Measurements from ENCODE around the gene MCM8.
A peak's percentile ranks its signal among the peaks of the same experiment; 100 is the strongest.

The MCM8 gene

GRCh38 chr20:5949943-5950270, 545 bp upstream of the MCM8 start:
- DNase-seq, result peak; percentile 62

DNA sequence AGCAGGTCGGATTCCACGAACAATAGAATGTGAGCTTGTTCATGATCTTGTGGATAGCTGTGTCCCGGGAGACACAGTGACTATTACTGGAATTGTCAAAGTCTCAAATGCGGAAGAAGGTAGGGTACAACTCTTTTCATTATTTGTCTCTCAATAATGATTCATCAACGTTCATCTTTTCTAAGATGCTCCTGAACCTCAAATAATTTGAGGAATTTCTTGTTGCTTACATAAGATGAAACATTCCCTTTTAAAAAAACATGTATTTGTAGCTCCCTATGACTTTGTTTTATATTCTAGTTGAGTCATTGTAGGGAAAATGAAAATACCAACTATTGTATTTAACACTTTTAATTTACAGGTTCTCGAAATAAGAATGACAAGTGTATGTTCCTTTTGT, 17.0 kb downstream of the MCM8 start:
- DNase-seq, result no peak

GRCh38 chr20:5968462-5968861, 18.0 kb downstream of the MCM8 start:
- DNase-seq, result no peak

- DNase-seq, result no peak
Measured at GRCh38 chr20:5969348-5969935, 19.0 kb downstream of the MCM8 start.

DNA sequence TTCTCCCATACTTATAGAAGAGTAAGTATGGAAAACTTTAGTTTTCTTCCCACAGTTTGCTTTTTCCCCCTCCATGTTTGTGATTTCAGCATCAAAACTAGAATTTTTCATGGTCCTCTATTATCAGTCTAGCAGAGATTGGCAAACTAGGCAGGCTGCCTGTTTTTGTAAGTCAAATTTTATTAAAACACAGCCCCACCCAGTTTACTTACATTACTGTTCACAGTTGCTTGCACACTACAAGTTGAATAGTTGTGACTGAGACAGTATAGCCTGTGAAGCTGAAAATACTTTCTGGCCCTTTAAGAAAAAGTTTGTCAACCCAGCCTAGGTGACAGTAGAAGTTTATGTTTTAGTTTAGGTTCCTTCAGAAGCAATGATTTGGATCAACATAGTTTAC, 19.5 kb downstream of the MCM8 start:
- DNase-seq, result no peak

- no peak for DNase-seq
Measured at GRCh38 chr20:5970381-5970780, 19.9 kb downstream of the MCM8 start.

DNA sequence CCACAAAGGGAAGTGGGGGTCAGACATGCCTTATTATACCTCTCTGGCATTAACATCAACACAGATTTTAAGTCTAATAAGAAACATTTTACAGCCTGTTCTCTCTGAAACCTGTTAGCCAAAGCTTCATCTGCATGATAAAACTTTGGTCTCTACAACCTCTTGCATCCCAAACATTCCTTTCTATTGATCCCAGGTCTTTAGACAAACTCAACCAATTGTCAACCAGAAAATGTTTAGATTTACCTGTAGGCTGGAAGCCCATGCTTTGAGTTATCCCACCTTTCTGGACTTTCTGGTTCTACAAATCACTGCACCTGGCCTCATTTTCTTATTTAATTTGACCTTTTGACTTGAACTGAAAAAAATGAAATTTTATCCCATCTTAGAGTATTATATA, 20.8 kb downstream of the MCM8 start:
- no peak for DNase-seq

- DNase-seq, result no peak
Measured at GRCh38 chr20:5973172-5973571, 22.7 kb downstream of the MCM8 start.

- no peak for DNase-seq
Measured at GRCh38 chr20:5973971-5974370, 23.5 kb downstream of the MCM8 start.

DNA sequence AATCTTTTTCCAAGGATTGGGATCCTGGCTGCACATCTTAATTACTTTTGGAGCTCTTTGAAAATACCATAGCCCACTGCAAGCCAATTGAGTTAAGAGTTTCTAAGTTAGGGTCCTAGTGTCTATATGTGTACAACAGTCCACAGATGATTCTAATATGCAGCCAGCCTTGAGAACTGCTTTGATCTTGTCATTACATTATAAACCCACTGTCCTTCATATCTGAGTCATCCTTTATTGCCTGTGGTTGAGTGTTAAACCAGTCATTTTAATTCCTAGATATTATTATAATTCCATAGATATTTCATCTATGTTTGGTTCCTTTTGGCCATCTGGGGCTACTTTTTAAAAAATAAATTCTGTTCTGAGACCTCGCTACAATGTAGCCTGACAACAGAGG, 24.1 kb downstream of the MCM8 start:
- no peak for DNase-seq

GRCh38 chr20:5975778-5976177, 25.3 kb downstream of the MCM8 start:
- DNase-seq, result no peak

DNA sequence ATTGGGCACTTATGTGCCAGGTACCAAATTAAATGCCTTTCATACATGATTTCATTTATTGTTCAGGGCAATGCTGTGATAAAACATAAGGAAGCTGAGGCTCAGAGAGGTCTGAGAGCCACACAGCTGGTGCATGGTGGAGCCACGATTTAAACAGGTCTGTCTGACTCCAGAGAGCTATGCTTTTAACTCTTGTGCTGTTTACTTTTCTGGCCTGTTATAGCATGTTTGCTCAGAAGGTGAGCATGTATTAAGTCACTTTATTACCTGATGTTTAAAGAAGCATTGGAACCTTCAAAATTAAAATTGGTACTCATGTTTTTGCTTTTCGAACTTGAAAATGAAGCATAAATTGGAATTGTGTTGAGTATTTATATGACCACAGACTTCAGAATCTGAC, 26.8 kb downstream of the MCM8 start:
- DNase-seq, result no peak

- no peak for DNase-seq
Measured at GRCh38 chr20:5977975-5978374, 27.5 kb downstream of the MCM8 start.

DNA sequence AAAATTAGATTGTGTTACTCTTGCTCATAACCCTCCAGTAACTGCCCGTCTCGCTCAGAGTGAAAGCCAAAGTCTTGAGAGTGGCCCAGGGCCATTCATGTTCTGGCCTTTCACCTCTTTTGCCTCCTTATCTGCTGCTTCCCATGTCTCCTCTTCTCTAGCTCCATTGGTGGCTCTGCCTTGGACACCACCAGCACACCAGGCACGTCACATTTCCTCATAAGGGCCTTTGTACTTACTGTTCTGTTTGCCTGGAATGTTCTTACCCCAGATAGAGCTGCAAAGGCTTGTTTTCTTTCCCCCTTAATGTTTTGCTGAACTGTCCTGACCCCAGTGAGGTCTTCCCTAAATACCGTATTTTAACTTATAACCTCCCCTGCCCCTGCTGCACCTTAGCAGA, 29.3 kb downstream of the MCM8 start:
- DNase-seq, result no peak

GRCh38 chr20:5980720-5981538, 30.5 kb downstream of the MCM8 start:
- no peak for DNase-seq

DNA sequence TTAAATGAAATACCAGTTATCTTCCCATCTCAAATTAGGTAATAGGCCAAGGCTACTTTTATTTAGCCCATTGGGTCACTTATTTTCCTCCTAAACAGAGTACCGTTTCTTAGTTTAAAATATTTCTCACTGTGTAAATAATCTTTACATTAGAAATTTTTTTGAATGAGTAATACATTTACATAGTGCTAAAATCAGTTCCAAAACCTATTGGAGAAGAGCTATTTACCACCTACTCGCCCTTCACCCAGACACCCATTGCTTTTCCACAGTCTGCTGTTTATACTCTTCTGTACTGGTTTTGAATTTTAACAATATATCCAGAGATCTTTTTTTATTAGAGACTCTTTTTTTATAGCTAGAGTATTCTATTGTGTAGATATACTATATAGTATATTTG, 36.9 kb downstream of the MCM8 start:
- DNase-seq, result no peak

- no peak for DNase-seq
Measured at GRCh38 chr20:5989539-5989938, 39.1 kb downstream of the MCM8 start.

DNA sequence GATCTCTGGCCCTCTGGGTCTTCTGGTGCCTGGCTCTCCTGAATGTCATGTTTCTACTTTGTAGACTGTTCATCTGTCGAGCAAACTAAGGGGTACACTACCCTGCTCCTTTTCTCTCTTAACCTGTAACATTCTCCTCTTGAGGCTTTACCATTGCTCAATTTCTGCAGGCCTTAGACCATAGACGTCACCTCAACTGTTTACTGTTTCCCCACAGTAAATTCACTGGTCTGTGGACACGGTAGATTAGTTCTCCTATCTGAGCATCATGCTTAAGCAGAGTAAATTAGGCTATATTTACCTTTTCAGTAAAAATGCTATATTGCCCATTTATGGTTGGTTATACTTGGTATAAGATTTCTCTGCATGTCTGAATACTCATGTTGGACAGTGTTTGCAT, 40.5 kb downstream of the MCM8 start:
- no peak for DNase-seq

DNA sequence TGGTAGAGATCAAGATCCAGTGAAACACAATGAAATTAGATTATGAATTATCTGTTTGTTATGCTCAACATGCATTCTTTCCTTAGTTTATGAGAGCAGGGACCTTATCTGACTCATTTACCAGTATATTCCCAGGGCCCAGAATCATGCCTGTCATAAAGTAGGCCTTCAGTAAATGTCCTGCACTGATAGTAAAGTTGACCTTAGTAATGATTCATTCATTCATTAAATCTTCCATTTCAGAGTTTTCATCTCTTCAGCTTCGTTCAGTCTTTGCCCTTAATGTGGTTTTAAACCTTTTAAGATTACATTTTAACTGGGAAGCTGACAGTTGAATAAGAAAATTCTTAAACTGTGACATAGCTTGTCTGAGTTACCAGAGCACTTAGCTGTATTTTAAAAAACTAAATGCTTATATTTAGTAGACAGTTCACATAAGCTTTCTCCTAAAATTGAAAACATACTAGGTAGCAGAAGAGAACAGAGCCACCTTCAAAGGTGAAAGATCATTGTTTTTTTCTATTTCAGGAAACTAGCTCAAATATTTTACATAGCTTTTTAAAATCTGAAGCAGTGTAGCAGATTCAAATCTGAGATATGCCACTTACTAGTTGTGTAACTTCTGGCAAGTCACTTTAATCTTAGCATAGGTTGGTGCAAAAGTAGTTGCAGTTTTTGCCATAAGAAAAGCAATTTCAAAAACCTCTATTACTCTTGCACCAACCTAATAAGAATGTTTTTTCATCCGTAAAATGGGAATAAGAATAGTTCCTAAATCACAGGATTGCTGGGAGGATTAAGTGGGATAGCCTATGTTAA, 41.4 kb downstream of the MCM8 start:
- DNase-seq, result no peak

GRCh38 chr20:5996765-5997164, 46.3 kb downstream of the MCM8 start:
- no peak for DNase-seq

DNA sequence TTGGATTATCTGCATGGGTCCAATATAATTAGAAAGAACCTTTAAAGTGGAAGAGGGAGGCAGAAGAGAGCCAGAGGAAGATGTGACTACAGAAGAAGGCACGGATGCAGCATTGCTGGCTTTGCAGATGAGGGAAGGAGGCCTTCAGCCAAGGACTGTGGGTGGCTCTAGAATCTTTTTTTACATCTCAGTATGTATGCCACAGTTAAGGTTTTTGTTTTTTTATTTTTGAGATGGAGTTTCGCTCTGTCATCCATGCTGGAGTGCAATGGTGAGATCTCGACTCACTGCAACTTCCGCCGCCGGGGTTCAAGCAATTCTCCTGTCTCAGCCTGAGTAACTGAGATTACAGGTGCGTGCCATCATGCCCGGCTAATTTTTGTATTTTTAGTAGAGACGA, 49.3 kb downstream of the MCM8 start:
- no peak for DNase-seq

DNA sequence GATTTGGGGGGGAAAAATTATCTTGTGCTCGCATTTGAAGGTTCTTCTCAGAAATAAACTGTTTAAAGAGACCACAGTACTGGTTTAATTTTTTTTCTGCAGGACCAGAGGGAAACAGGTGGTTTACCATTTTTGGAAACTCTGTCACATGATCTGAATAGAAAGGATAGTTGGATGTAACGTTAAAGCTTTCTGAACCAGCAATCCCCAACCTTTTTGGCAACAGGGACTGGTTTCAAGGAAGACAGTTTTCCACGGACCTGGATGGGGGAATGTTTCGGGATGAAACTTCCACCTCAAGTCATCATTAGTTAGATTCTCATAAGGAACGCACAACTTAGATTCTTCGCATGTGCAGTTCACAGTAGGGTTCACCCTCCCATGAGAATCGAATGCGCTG, 50.4 kb downstream of the MCM8 start:
- no peak for DNase-seq

DNA sequence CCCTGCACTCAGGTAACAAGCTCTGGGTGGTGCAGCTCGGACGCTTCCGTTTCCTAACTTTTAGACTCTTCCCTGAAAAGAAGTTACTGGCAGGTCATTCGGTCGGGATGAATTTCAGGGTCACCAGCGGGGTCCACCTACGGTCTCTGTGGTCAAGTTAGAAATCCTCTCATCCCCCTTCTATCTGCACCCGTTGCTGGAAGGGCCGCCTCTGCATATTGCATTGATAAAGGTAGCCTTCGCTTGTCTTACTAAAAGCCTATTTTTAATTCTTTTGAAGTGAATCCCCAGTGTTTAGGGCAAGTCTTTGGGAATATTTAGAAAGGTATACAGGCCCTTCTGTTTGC, 56.1 kb downstream of the MCM8 start:
- no peak for DNase-seq

DNA sequence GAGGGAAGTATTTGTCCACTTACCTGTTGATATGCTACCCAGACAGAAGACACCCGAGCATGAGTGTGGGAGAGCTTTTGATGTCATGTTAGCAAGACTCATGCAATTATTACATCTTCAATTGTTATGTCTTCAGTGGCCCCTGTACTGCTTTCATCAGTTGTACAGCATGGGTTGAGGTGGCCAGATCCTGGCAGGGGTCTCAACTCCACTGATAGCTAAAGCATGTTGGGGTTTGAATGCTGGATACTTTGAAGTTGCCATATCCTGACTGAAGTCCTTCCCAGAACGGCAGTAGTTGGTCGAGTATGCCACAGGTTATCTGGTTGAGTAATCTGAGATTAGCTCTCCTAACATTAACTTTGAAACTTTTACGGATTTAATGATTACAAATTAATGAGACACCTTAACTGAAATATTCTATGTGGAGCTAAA, 56.7 kb downstream of the MCM8 start:
- DNase-seq, result peak; percentile 21
